GM19324 (cell line): Measurements from ENCODE around the gene EXOSC2.

ENCODE experiments used
- ATAC-seq: cut with Tn5 transposase; IDR thresholded peaks from one replicate; pipeline ENCODE4 v1.9.1; 2021; ENCODE audit warnings: mild to moderate bottlenecking, moderate library complexity; ENCODE audit not compliant: unreplicated experiment, low FRiP score

Gene EXOSC2

DNA sequence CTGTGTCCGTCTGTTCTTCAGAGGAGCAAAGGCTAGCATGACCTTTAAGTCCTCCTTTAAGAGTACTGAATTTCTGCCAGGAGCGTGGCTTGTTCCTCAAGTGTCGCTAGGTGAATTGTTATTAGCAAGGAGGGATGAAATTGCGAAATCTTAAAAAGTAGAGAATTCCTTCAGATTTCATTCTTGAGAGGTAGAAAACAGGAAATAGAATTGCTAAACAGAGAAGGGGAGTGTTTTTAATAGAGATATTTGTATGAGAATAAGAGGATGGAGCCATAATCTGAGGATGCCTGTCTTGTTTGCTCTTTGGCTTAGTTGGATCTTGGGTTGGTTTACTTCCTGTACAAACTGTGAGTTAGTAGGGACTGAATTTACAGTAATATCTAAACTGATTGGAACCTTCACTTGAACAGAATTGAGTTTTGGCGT is 39.2 kb downstream of the EXOSC2 start:
- ATAC-seq = no peak

DNA sequence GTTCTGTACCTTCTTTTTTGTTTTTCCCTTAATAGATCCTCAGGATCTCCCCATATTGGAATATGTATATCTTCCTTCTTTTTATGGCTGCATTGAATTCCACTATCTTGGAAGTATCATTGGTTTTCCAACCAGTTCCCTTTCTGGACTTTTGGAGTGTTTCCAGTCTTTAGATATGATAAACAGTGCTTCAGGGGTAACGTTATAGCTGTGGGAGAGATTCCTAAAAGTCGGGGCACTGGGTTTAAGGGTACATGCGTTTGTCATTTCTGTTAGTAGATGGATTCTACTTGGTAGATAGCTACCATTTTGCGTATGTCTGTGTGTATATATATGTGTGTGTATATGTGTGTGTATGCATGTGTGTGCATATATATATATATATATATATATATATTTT is 42.0 kb downstream of the EXOSC2 start:
- ATAC-seq = no peak

DNA sequence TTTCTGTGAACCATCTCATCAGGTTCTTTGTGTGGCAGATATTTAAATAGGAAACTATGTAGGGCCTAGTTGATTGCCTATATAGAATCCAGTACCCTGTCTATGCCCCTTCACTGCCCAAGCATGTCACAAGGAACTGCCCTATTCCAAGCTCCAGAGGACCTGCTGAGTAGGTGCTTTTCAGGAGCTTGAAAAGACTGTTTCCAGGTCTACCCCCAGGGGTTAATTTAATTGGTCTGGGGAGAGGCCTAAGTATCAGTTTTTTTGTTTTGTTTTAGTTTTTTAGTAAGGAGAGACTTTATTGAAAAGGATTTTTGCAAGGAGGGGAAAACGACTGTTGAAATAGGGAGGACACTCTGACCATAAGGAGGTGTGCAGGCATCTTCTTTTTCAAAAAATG is 43.3 kb downstream of the EXOSC2 start:
- no peak for ATAC-seq

DNA sequence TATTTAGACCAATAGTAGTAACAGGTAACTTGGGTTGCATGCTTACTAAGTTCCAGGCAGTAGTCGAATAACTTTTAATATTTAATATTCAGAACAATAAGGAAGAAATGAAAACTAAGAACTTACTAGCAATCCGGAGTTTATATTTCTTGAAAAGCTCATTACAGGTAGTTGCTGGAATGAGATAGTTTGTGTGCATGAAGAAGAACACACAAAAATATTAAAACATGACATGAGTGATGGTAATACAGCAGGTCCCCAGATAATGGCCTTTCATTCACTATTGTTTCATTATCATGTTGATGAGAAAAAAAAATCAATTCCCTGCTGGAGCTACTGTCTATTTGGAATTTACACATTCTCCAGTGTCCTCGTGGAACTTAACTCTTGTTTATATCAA is 44.7 kb downstream of the EXOSC2 start:
- ATAC-seq = no peak

DNA sequence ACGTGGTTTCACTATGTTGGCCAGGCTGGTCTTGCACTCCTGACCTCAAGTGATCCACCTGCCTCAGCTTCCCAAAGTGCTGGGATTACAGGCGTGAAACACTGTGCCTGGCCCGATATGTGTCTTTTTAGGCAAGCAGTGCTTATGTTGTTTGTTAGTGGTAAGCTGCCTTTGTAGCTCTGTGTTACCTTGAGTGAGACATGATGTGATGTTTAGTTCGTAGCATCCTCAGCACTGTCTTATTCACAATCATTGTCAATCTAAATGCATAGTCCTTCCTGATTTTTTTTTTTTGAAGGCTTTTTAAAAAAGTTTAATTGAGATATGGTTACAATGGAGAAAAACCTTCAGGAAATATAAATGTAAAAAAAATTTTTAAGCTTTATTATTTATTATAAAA is 45.5 kb downstream of the EXOSC2 start:
- ATAC-seq = no peak

DNA sequence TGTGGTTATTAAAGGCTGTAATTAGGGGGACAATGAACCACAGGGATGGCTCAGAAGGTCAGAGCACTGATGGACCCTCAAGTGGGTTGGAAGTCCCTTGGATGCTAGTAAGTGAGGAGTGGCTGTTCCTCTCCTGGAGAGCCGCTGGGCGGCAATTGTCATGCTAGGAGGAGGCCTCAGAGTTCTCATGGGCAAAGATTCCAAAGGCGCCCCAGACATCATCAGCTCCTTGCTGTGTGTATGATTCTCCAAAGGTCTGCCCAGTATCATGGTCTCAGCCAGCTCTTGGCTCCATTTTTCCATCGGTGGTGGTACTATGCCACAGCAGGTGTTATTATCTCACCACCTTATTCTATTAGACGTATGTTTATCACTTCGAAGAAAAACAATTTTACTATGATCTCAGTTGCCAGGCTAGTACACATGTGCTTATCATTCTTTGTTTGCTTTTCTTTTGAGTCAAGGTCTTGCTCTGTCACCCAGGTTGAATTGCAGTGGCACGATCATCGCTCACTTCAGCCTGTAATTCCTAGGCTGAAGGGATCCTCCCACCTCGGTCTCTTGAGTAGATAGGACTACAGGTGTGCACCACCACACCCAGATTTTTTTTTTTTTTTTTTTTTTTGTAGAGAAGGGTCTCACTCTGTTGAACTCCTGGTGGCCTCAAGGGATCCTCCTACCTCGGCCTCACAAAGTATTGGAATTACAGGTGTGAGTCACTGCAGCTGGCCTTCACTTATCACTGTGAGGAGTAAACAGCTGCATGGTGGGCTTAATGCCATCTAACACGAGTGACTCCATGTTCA is 46.8 kb downstream of the EXOSC2 start:
- ATAC-seq = no peak

DNA sequence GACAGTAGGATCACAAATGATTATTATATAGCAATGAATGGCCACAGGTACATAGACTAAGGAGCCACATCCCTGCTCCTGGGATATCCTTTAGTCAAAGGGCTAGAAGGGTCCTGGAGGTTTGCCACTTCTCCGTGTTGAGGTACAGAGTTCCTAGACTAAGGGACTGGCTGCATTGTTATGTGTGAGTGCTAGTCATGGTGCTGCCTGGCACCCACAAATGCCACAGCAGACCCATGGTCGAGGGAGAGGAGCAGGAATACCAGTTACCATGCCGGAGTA is 47.4 kb downstream of the EXOSC2 start:
- ATAC-seq = no peak

DNA sequence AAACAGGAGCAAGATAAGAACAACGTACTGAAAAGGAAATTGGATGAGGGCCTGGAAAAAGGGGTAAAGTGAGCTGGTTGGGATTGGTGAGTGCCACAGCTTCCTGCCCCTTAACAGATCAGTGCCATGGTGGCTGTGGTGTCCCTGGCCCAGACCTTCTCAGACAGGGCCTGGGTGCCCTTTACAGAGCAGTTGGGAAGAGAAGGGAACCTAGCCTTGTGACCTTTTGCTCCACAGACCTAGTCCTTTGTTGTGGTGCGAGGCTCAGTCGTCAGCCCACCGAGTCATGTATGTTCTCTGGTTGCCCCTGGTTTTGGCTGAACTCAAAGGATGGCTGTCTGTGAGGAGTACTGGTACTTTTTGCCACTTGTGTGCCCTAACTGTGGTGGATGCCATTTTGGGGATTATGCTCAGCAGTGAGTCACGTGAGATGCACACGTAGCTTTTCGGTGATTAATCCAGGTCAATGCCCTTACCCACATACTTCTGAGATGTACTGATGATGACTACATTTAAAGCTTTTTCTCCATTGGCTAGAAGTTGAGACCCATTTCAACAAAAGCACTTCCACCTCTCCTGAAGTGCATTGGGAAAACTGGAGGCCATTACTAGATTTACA is 48.4 kb downstream of the EXOSC2 start:
- no peak for ATAC-seq

DNA sequence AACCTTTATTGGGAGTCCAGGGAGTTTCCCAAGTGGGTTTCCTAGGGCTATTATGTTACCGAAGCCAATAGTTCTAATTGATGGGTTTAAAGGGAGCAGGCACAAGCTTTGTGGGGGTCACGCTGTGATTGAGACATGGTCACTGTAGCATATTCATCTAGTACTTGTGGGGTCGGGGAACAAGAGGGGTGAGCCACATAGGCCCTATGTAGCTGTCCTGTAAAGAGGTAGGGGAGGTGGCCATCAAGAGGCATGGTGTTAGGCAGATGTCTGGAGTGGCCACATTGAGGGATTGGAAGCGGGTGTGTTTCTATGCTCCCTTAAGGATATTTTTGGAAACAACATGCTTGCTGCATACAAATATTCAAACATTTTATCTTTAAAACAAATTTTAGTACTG is 50.1 kb downstream of the EXOSC2 start:
- ATAC-seq = no peak

DNA sequence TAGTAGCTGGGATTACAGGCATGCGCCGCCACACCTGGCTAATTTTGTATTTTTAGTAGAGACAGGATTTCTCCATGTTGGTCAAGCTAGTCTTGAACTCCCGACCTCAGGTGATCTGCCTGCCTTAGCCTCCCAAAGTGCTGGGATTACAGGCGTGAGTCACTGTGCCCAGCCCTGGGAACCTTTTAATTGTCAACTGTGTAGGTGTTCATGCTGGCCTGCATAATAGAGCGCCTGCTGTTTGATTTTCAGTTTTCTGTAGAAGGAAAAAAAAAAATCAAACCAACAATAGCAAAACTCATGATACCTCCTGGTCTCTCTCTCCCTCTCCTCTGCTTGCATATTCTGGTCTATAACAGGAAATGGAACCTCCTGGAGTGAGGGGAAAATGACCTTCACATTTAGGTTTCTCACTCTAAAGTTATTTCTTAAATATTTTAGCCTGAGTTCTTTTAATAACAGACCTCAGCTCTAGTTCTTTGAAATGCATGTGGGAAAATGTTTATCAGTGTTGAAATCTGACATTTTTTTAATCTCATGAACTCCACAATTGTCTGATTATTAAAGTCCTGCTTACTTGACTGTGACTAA is 51.7 kb downstream of the EXOSC2 start:
- no peak for ATAC-seq

DNA sequence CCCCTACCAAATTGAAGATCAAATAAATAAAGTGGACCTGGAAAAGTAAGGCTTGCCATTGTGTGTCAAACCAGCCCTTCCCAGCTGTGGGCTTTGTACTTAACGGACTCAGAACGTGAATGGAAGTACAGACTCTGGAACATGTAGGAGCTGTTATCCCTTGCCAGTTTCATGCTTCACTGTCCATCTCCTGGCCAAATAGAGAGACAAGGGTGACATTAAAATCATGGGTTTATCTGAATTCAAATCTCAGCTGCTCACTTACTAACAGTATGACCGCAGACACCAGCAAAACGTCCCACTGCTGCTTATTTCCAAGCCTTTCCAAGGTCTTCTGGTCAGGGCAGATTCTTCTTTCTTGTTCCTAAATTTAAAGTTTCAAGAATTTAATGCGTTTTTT is 52.2 kb downstream of the EXOSC2 start:
- ATAC-seq = no peak

DNA sequence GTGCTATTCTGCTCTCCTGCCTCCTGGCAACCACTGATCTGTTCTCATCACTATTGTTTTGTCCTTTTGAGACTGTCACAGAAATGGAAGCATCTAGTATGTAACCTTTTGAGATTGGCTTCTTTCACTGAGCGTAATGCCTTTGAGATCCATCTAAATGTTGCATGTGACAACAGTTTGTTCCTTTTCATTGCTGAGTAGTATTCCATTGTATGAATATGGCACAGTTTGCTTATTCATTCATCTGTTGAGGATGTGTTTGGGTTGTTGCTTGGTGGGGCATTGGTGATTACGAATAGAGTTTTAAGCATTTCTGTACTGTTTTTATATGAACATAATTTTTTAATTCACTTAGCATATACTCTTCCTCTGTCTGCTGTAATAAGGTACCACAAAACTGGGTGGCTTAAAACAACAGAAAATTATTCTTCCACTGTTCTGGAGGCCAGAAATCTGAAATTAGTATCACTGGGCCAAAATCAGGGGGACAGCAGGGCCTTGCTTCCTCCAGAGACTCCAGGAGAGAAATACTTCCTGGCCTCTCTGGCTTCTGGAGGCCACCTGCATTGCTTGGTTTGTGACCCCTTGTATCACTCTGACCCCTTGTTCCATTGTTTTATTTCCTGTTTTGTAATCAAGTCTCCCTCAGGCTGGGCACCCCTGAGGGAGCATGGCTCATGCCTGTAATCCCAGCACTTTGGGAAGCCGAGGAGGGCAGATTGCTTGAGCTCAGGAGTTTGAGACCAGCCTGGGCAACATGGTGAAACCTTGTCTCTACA is 53.0 kb downstream of the EXOSC2 start:
- ATAC-seq = no peak

DNA sequence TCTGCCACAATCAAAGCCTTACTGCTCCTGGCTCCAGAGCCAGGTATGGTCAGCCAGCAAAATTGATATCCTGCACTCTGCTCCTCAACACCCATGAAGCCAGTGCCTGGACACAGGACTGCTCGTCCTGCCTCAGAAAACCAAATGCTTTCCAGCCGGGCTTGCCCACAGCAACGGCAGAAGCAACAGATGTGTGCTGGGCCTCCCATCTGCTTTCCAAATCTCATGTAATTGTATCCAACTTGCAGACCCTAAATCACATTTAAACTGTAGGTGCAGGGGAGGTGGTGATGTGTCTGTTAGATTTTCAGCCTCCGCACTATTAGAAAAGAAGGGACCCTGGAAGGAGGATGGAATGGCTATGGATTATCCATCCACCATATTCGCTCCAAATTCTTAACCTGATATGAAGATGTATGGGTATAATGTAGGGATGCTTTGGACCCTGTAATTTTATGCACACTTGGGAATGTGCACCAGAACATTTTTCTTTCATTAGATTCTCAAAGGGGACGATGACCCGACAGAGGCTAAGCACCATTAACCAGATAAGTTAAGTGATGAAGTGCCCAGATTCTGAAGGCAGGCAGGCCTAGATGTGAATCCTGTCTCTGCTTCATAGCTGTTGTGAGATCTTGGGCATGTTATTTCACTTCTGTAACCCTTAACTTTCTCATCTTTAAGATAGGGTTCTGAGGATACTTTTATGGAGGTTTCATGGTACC is 58.2 kb downstream of the EXOSC2 start:
- ATAC-seq = no peak
